ENCODE data around the gene UCHL5. TPM values are rescaled to one million over a fixed set of nuclear protein-coding genes. Genes with fewer than 3 reads are reported as not detected.

Gene UCHL5
- total and polyA plus RNA-seq, 2 donors (not counting 3 experiments of a cell fraction or from before 2014, with no cell fraction given), result 9.8 to 45.6 TPM

DNA sequence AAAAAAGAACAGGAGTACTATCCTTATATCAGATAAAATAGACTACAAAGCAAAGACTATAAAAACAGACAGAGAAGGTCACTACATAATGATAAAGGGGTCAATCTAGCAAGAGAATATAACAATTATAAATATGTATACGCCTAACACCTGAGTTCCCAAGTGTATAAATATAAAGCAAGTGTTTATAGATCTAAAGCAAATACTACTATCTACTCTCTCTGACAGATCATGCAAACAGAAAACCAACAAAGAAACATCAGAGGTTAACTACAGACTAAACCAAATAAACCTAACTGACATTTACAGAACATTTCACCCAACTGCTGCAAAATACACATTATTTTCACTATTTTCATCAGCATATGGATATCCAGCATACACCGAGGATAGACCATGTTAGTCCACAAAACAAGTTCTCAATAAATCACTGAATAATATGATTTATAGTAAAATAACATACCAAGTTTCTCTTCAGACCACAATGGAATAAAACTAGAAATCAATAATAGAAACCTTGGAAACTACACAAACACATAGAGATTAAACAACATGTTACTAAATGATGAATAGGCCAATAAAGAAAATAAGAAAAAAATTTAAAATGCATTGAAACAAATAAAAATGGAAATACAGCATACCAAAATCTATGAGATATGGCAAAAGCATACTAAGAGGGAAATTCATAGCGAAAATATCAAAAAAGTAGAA lies 22.7 kb downstream of the UCHL5 start:
- no peaks in the 10 kb centered on the region for H3K9me1 ChIP-seq (replicated peaks; ENCODE audit: control insufficient read depth, extremely low read depth, insufficient read depth, low read length)
- dilution Hi-C loops (cut with MboI; ENCODE audit: extremely low pct_ligation_motif_present, low sequenced_read_pairs) (no loop called here), intact Hi-C loops (cut with micrococcal nuclease) (no loop called here)
- FAIRE-seq (no peak), DNase-seq (ENCODE audit: low read depth, low spot score) (no peak)
- no peak overlapping the region for H3K4me3 ChIP-seq (replicated peaks in 1 of 3; ENCODE audit: insufficient read depth in 1 of 3, low read depth in 1 of 3, low read length in 3 of 3)
- H3K27me3 ChIP-seq (ENCODE audit: control insufficient read depth in 2 of 2, insufficient read depth in 2 of 2, low read length in 2 of 2), result no peaks in the 10 kb centered on the region
- no peak overlapping the region for H3K4me2 ChIP-seq (ENCODE audit: insufficient read depth, low read length)
- no peaks in the 10 kb centered on the region for H3K9me3 ChIP-seq (replicated peaks; ENCODE audit: control insufficient read depth, insufficient read depth, low read length)
- no peak overlapping the region for H2AFZ ChIP-seq (ENCODE audit: low read depth, low read length)
- H3K27ac ChIP-seq (ENCODE audit: insufficient read depth, low read depth, low read length), result no peak overlapping the region
- H3K4me1 ChIP-seq (ENCODE audit: control insufficient read depth, extremely low read depth, insufficient read depth, low read length), result no peaks in the 10 kb centered on the region
- H3K9ac ChIP-seq (replicated peaks; ENCODE audit: extremely low read depth, insufficient read depth, low read length), result no peak overlapping the region
- no peaks in the 10 kb centered on the region for H3K36me3 ChIP-seq (ENCODE audit: control insufficient read depth in 2 of 2, extremely low read depth in 1 of 2, insufficient read depth in 2 of 2, low read length in 2 of 2)
- TF ChIP-seq EZH2 (IDR thresholded peaks at IDR 0.05; ENCODE audit: borderline replicate concordance, low read depth, low read length, severe bottlenecking) (no peak), POLR2AphosphoS5 (IDR thresholded peaks at IDR 0.05; ENCODE audit: insufficient read depth, low read depth, low read length) (no peak), GATA2 (IDR thresholded peaks at IDR 0.05; ENCODE audit: insufficient read depth, insufficient read length, low read depth, low read length) (no peak), JUN (IDR thresholded peaks at IDR 0.05; ENCODE audit: borderline replicate concordance, insufficient read depth, insufficient read length, low read depth) (no peak), FOS (IDR thresholded peaks at IDR 0.05; ENCODE audit: borderline replicate concordance, insufficient read depth, low read length) (no peak), MYC (IDR thresholded peaks at IDR 0.05; ENCODE audit: low read depth, low read length) (no peak), POLR2A (IDR thresholded peaks at IDR 0.05; ENCODE audit: low read depth, low read length) (no peak)
- TF ChIP-seq, protein P1, sequence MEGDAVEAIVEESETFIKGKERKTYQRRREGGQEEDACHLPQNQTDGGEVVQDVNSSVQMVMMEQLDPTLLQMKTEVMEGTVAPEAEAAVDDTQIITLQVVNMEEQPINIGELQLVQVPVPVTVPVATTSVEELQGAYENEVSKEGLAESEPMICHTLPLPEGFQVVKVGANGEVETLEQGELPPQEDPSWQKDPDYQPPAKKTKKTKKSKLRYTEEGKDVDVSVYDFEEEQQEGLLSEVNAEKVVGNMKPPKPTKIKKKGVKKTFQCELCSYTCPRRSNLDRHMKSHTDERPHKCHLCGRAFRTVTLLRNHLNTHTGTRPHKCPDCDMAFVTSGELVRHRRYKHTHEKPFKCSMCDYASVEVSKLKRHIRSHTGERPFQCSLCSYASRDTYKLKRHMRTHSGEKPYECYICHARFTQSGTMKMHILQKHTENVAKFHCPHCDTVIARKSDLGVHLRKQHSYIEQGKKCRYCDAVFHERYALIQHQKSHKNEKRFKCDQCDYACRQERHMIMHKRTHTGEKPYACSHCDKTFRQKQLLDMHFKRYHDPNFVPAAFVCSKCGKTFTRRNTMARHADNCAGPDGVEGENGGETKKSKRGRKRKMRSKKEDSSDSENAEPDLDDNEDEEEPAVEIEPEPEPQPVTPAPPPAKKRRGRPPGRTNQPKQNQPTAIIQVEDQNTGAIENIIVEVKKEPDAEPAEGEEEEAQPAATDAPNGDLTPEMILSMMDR (IDR thresholded peaks at IDR 0.05; ENCODE audit: extremely low read depth in 1 of 2, insufficient read depth in 1 of 2, low read depth in 1 of 2, low read length in 2 of 2), result no peak
- TF ChIP-seq, protein P2, sequence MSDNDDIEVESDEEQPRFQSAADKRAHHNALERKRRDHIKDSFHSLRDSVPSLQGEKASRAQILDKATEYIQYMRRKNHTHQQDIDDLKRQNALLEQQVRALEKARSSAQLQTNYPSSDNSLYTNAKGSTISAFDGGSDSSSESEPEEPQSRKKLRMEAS (IDR thresholded peaks at IDR 0.05; ENCODE audit: insufficient read depth, insufficient read length), result no peak
- ChIA-PET CTCF (no interaction called here), POLR2A (no interaction called here)
- BruUV-seq (replicated peaks), result no TSS peak
- peaks cover 71% of the 10 kb centered on the region for H3K79me2 ChIP-seq (ENCODE audit: control insufficient read depth, insufficient read depth, low read length)
- no peaks in the 10 kb centered on the region for H4K20me1 ChIP-seq (replicated peaks; ENCODE audit: control insufficient read depth, extremely low read depth, insufficient read depth, low read length)

All from endothelial cell of umbilical vein (primary cell).